Measurements from ENCODE around the gene TYSND1. TPM values are rescaled to one million over a fixed set of nuclear protein-coding genes. Genes with fewer than 3 reads are reported as not detected.

TYSND1 gene, protein sequence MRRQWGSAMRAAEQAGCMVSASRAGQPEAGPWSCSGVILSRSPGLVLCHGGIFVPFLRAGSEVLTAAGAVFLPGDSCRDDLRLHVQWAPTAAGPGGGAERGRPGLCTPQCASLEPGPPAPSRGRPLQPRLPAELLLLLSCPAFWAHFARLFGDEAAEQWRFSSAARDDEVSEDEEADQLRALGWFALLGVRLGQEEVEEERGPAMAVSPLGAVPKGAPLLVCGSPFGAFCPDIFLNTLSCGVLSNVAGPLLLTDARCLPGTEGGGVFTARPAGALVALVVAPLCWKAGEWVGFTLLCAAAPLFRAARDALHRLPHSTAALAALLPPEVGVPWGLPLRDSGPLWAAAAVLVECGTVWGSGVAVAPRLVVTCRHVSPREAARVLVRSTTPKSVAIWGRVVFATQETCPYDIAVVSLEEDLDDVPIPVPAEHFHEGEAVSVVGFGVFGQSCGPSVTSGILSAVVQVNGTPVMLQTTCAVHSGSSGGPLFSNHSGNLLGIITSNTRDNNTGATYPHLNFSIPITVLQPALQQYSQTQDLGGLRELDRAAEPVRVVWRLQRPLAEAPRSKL
- 9.7 TPM for polyA plus RNA-seq (2013, experiment 1 of 4)
- 6.5 TPM for polyA plus RNA-seq (2013, experiment 2 of 4)
- 7.7 TPM for polyA plus RNA-seq (2013, experiment 3 of 4)
- polyA plus RNA-seq (2013, experiment 4 of 4) = 8.6 TPM

- Histone ChIP-seq H3K4me1 (ENCODE audit: control insufficient read depth, insufficient read depth, low read length) (no peaks in the 10 kb centered on the region), H3K36me3 (ENCODE audit: control insufficient read depth, insufficient read depth, low read length) (peaks cover 8% of the 10 kb centered on the region), H3K27ac (ENCODE audit: insufficient read depth, low read depth, low read length, poor library complexity, severe bottlenecking) (peak within 1 kb of the TSS; percentile 93), H3K9me3 (ENCODE audit: control insufficient read depth, low read length) (no peaks in the 10 kb centered on the region), H3K27me3 (ENCODE audit: control insufficient read depth, insufficient read depth, low read length, poor library complexity, severe bottlenecking) (no peaks in the 10 kb centered on the region), H3K4me3 (ENCODE audit: insufficient read depth, low read depth, low read length) (peak within 1 kb of the TSS; percentile 58)
- 3% methylated on average over 39 of the region's 39 CpGs for WGBS, 2 experiments
Measured at GRCh38 chr10:70146489-70147258, at the start of gene TYSND1. Gene TYSND1, minus strand, starts transcription at chr10:70146700. Its CDS starts 114 bp downstream, at chr10:70146586.

- no peaks in the 10 kb centered on the region for H3K4me1 ChIP-seq (ENCODE audit: control insufficient read depth, insufficient read depth, low read length)
- H3K36me3 ChIP-seq (ENCODE audit: control insufficient read depth, insufficient read depth, low read length) = no peaks in the 10 kb centered on the region
- no peak overlapping the region for H3K27ac ChIP-seq (ENCODE audit: insufficient read depth, low read depth, low read length, poor library complexity, severe bottlenecking)
- H3K27me3 ChIP-seq (ENCODE audit: control insufficient read depth, insufficient read depth, low read length, poor library complexity, severe bottlenecking) = no peaks in the 10 kb centered on the region
- H3K9me3 ChIP-seq (ENCODE audit: control insufficient read depth, low read length) = no peaks in the 10 kb centered on the region
- H3K4me3 ChIP-seq (ENCODE audit: insufficient read depth, low read depth, low read length) = no peak overlapping the region
- WGBS, 2 experiments = 93 to 96% methylated on average over 7 of the region's 7 CpGs
Measured at GRCh38 chr10:70193391-70193844, 46.9 kb upstream of the TYSND1 start.

GRCh38 chr10:70192326-70192968 is 45.9 kb upstream of the TYSND1 start:
- no peaks in the 10 kb centered on the region for H3K9me3 ChIP-seq (ENCODE audit: control insufficient read depth, low read length)
- H3K36me3 ChIP-seq (ENCODE audit: control insufficient read depth, insufficient read depth, low read length) = no peaks in the 10 kb centered on the region
- no peak overlapping the region for H3K27ac ChIP-seq (ENCODE audit: insufficient read depth, low read depth, low read length, poor library complexity, severe bottlenecking)
- no peaks in the 10 kb centered on the region for H3K4me1 ChIP-seq (ENCODE audit: control insufficient read depth, insufficient read depth, low read length)
- no peak overlapping the region for H3K4me3 ChIP-seq (ENCODE audit: insufficient read depth, low read depth, low read length)
- 88 to 90% methylated on average over 5 of the region's 5 CpGs for WGBS, 2 experiments
- H3K27me3 ChIP-seq (ENCODE audit: control insufficient read depth, insufficient read depth, low read length, poor library complexity, severe bottlenecking) = no peaks in the 10 kb centered on the region

- H3K36me3 ChIP-seq (ENCODE audit: control insufficient read depth, insufficient read depth, low read length) = no peaks in the 10 kb centered on the region
- no peak overlapping the region for H3K27ac ChIP-seq (ENCODE audit: insufficient read depth, low read depth, low read length, poor library complexity, severe bottlenecking)
- H3K4me3 ChIP-seq (ENCODE audit: insufficient read depth, low read depth, low read length) = no peak overlapping the region
- no peaks in the 10 kb centered on the region for H3K27me3 ChIP-seq (ENCODE audit: control insufficient read depth, insufficient read depth, low read length, poor library complexity, severe bottlenecking)
- no peaks in the 10 kb centered on the region for H3K9me3 ChIP-seq (ENCODE audit: control insufficient read depth, low read length)
- no peaks in the 10 kb centered on the region for H3K4me1 ChIP-seq (ENCODE audit: control insufficient read depth, insufficient read depth, low read length)
Measured at GRCh38 chr10:70191972-70192305, 45.4 kb upstream of the TYSND1 start.

DNA sequence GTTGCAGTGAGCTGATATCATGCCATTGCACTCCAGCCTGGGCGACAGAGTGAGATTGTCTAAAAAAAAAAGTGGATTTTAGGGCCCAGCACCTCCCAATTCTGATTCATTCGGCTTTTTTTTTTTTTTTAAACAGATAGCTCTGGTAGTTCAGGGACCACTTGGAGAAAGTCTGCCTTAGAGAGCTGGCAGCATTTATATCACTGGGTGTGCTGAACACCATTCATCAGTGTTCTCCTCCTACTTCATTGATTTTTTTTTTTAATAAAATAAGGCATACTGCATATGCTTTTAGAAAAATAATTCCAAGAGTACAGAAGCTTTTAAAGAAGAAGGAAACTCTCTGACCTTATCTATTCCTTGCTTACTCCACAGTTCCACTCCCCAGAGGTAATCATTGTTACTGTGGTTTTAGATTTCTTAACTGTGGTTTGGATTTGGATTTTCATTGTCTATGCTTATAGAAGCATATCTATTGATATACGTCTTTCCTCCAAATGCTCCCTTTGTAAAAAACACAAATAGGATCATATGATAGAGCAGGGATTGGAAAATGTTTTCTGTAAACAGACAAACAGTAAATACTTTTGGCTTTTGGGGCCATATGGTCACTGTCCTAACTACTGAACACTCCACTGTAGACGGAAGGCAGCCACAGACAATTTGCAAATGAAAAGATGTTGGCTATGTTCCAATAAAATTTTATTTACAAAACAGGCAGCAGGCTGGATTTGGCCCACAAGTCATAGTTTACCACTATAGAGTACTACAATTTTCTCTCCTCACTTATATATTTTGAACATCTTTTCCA is 44.9 kb upstream of the TYSND1 start:
- Histone ChIP-seq H3K4me3 (ENCODE audit: insufficient read depth, low read depth, low read length) (no peak overlapping the region), H3K4me1 (ENCODE audit: control insufficient read depth, insufficient read depth, low read length) (no peaks in the 10 kb centered on the region), H3K9me3 (ENCODE audit: control insufficient read depth, low read length) (no peaks in the 10 kb centered on the region), H3K36me3 (ENCODE audit: control insufficient read depth, insufficient read depth, low read length) (no peaks in the 10 kb centered on the region), H3K27ac (ENCODE audit: insufficient read depth, low read depth, low read length, poor library complexity, severe bottlenecking) (no peak overlapping the region), H3K27me3 (ENCODE audit: control insufficient read depth, insufficient read depth, low read length, poor library complexity, severe bottlenecking) (no peaks in the 10 kb centered on the region)
- WGBS, 2 experiments = 89% methylated on average over 3 to 4 of the region's 4 CpGs

GRCh38 chr10:70190581-70190980 is 44.1 kb upstream of the TYSND1 start:
- Histone ChIP-seq H3K36me3 (ENCODE audit: control insufficient read depth, insufficient read depth, low read length) (no peaks in the 10 kb centered on the region), H3K27me3 (ENCODE audit: control insufficient read depth, insufficient read depth, low read length, poor library complexity, severe bottlenecking) (no peaks in the 10 kb centered on the region), H3K27ac (ENCODE audit: insufficient read depth, low read depth, low read length, poor library complexity, severe bottlenecking) (no peak overlapping the region), H3K9me3 (ENCODE audit: control insufficient read depth, low read length) (no peaks in the 10 kb centered on the region), H3K4me3 (ENCODE audit: insufficient read depth, low read depth, low read length) (no peak overlapping the region), H3K4me1 (ENCODE audit: control insufficient read depth, insufficient read depth, low read length) (no peaks in the 10 kb centered on the region)
- WGBS, 2 experiments = 93 to 94% methylated on average over 5 of the region's 5 CpGs

DNA sequence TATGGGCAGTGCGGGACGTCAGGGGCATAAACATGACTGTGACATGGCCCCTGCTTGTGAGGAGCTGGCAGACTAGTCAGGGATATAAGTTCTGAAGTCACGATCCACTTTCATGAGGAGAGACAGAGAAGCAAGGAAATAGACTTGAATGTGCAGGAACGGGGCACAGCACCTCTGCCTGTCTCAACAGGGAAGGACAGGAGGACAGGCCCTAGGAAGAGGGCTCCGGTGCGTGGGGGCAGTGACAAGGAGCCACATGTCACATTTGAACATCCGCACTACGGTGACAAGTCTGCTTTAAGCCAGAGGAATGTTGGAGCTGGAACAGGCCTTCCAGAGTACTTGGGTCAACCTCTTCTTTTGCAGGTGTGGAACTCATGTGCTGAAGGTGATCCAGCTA is 43.6 kb upstream of the TYSND1 start:
- Histone ChIP-seq H3K36me3 (ENCODE audit: control insufficient read depth, insufficient read depth, low read length) (no peaks in the 10 kb centered on the region), H3K27ac (ENCODE audit: insufficient read depth, low read depth, low read length, poor library complexity, severe bottlenecking) (no peak overlapping the region), H3K9me3 (ENCODE audit: control insufficient read depth, low read length) (no peaks in the 10 kb centered on the region), H3K27me3 (ENCODE audit: control insufficient read depth, insufficient read depth, low read length, poor library complexity, severe bottlenecking) (no peaks in the 10 kb centered on the region), H3K4me3 (ENCODE audit: insufficient read depth, low read depth, low read length) (no peak overlapping the region), H3K4me1 (ENCODE audit: control insufficient read depth, insufficient read depth, low read length) (no peaks in the 10 kb centered on the region)
- WGBS, 2 experiments = 91 to 92% methylated on average over 8 of the region's 8 CpGs

- Histone ChIP-seq H3K9me3 (ENCODE audit: control insufficient read depth, low read length) (no peaks in the 10 kb centered on the region), H3K27ac (ENCODE audit: insufficient read depth, low read depth, low read length, poor library complexity, severe bottlenecking) (no peak overlapping the region), H3K36me3 (ENCODE audit: control insufficient read depth, insufficient read depth, low read length) (no peaks in the 10 kb centered on the region), H3K27me3 (ENCODE audit: control insufficient read depth, insufficient read depth, low read length, poor library complexity, severe bottlenecking) (no peaks in the 10 kb centered on the region), H3K4me1 (ENCODE audit: control insufficient read depth, insufficient read depth, low read length) (no peaks in the 10 kb centered on the region), H3K4me3 (ENCODE audit: insufficient read depth, low read depth, low read length) (no peak overlapping the region)
- WGBS, 2 experiments = 83 to 85% methylated on average over 1 of the region's 1 CpG
Measured at GRCh38 chr10:70188768-70189167, 42.3 kb upstream of the TYSND1 start.

DNA sequence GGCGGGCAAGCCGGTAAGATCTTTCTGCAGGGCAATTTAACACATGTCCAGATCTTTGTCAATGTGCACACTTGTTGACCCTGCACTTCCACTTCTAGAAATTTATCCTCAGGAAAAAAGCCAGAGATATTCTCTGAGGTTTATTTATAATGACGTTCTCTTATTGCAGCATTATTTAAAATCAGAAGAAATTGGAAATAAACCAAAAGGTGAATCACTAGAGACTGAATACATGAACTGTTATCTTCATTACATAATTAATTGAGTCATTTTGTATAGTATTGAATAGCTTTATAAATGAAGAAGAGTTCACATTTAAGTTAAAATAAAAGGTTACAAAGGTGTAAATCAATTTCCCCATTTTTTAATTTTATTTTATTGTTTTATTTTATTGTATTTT is 40.1 kb upstream of the TYSND1 start:
- H3K9me3 ChIP-seq (ENCODE audit: control insufficient read depth, low read length) = no peaks in the 10 kb centered on the region
- no peaks in the 10 kb centered on the region for H3K36me3 ChIP-seq (ENCODE audit: control insufficient read depth, insufficient read depth, low read length)
- H3K27ac ChIP-seq (ENCODE audit: insufficient read depth, low read depth, low read length, poor library complexity, severe bottlenecking) = no peak overlapping the region
- H3K4me1 ChIP-seq (ENCODE audit: control insufficient read depth, insufficient read depth, low read length) = no peaks in the 10 kb centered on the region
- H3K27me3 ChIP-seq (ENCODE audit: control insufficient read depth, insufficient read depth, low read length, poor library complexity, severe bottlenecking) = peaks cover 5% of the 10 kb centered on the region
- 95 to 96% methylated on average over 2 to 3 of the region's 3 CpGs for WGBS, 2 experiments
- H3K4me3 ChIP-seq (ENCODE audit: insufficient read depth, low read depth, low read length) = no peak overlapping the region
